KBM-7 (cell line): ENCODE measurements around the gene MACROD2.

Source experiments
- DNase-seq: peaks from one replicate; pipeline ENCODE4 v3.0.0-alpha.2; 2015
- in situ Hi-C: fragments of 300-500 bp; cut with MboI; formaldehyde crosslinking; loops from 2 replicates; pipeline ENCODE4 v1.14.3; 2020; ENCODE audit warnings: low sequenced_read_pairs, low pct_unique_long_range_greater_than_20kb, mixed read lengths

The MACROD2 gene

DNA sequence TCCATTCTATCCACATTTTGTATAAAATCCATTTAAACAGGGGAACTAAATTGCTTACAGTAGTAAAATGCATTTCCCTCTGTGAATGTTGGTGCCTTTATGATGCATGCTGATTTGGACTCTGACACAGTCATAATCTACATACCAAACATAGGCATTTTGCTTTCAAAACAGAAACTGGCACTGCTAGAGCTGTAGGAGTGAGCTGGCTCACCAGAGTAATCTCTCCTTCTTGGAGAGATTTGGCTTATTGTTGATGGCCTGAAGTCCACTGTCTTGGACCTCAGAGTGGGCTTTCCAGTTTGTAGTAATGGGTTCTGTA, 705.3 kb downstream of the MACROD2 start:
- in situ Hi-C loops, result no loop called here
- no peak for DNase-seq

DNA sequence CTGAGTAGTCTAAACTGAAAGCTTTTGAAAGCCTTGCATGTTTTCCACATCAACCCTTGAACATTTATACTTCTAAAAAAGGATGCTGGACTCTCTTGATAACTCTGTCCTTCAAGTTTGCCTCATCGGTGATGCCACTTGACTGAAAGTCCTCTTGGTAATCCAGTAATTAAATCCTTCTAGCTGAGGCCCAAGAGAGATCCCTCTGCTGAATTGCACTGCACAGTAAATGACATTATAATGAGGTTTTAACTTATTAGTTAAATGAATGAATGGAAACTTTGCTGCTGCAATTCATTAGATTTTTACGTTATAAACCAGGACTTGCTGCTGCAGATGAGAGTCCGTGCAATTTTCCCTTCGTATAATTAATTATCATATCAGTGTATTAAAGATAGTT, 706.0 kb downstream of the MACROD2 start:
- in situ Hi-C loops, result no loop called here
- DNase-seq, result no peak

DNA sequence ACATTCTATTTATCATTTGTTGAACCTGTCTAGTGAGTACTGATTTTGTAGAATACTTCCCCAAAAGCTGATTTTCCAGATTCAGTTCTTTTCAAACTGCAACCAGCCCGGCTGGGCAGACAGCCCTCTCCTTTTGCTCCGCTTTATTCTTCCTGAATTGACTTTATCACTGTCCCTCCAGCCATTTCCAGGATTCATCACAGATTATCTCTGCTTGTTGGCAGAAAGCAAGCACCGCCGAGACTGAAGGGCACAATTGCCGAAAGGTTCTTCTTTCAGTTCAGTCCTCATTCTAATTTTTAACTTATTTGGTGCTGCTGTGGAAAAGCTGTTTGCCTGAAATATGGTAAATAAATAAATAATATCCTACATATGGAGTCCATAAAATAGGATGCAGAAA, 711.2 kb downstream of the MACROD2 start:
- in situ Hi-C loops, result no loop called here
- no peak for DNase-seq

DNA sequence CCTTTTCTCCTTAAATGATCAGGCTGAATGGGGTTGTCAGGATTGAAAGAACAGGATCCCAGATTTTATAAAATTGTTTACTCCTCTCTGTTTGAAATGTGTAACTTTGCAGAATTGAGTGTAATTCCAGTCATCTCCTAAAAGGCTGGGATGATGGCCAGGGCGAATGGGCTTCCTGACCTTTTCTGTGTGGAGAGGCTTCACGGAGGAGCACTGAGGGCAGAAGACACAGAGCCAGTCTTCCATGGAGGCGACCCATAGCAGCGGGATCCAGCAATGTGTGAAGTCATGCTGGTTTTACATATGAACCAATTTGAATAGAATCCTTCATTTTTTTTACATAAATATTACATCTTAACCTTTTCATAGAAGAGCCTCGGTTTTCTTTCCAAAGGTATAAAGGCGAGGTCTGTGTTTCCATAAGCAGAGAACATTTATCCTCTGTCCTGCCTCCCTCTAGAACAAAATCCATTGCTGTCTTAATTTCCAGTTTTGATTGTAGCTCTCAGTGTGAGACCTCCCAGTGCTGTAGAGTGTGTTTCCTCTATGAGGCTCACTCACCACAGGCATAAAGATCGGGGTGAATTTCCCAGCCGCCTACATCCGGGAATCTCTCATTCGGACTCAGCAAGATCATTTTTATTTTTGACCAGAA, 711.8 kb downstream of the MACROD2 start:
- no peak for DNase-seq
- in situ Hi-C loops, result no loop called here

DNA sequence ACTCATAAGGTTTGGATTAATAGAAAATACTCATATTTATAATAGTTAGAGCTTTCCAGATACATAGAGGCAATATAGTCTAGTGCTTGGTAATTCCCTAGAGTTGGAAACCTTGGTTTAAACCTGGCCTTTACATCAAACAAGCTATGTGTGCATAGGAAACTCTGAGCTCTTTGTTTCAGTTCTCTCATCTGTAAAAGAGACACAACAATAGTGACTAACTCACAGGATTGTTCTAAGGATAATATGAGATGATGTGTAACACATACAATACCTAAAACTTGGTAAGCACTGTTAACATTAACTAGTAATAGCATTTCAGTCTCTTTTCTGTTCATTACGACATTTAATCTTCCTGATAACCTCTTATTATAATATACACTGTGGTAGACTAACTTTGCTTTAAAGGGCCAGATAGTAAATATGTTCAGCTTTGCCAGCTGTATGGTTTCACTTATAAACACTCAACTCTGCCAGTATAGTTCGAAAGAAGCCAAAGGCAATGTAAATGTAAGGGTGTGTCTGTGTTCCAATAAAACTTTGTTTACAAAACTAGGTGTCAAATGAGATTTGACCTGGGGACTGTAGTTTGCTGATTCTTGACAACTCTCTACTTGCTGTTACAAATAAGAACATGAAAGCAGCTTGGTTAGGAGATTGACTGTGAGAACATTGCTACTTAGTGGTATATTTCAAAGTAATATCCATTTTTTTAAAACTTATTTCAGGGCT, 712.7 kb downstream of the MACROD2 start:
- in situ Hi-C loops, result no loop called here
- DNase-seq, result no peak

DNA sequence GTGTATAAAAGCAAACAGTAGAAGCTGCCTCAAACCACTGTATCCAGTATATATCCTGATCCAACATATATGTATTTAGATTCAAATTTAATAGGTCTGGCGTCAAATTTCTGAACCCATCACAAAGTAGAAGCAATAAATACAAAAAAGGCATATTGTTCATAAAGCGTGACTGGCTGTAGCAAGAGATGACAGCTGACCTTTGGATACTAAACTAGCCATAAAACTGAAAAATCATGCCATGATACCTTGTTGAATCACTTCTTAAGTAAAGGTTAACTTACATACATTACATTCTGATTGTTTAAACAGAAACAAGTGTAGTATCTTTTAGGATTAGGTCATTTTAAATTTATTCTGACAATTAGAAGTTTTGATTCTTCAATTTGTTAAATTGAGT, 714.1 kb downstream of the MACROD2 start:
- no peak for DNase-seq
- in situ Hi-C loops, result no loop called here

DNA sequence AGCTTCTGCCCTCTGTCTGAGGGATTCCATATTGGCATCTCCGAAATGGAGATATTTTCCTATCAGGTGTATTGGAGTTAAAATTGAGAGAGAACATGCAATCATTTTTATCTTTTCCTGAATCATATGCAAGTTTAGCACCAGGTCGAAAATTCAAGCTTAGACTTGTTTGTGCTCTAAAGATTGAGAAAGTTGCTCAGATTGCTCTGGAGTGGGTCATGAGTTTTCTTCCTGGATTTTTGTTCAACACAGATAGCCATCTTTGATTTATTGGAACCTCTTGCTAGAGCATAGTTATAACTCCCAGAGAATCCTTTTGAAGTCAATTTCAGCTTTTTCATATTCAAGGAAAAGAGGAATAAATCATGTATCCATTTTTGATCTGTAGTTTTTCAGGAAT, 715.6 kb downstream of the MACROD2 start:
- no peak for DNase-seq
- in situ Hi-C loops, result no loop called here

DNA sequence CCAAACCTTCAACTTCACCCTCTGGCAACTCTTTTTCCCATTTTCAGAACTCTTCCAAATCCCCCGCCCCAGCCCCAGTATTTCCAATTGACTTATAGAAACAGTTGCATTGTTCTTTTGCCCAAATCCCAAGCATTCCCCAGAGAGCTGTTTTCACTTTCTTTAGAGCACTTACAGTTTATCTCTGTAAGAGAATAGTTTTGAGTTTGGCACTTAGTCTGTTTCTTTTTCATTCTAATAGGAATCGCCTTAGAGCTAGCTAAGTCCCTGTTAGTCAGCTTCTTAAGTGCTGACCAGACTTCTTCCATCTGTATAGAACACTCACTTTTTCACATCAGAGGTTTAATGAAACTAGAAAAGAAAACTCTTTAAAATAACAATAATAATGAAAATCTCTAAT, 716.3 kb downstream of the MACROD2 start:
- in situ Hi-C loops, result no loop called here
- DNase-seq, result no peak

DNA sequence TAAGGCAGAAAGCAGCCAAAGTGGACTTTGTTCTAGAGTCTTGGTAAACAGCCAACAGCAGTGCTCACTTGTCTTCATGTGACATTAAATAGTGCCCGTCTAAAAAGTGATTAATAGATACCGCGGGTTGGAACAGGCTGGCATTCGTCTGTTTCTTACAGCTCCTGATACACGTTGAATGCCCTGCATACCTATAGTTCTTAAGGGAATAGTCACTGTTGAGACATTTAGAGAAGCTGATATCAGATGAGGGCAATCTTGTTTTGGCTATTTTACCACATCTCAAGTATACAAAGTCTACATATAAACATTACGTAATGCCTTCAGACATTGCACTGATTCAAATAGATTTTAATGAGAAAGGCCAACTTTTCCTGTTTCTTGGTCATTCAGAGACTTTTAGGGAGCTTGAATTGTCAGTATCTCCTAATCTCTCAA, 717.0 kb downstream of the MACROD2 start:
- in situ Hi-C loops, result no loop called here
- DNase-seq, result no peak

DNA sequence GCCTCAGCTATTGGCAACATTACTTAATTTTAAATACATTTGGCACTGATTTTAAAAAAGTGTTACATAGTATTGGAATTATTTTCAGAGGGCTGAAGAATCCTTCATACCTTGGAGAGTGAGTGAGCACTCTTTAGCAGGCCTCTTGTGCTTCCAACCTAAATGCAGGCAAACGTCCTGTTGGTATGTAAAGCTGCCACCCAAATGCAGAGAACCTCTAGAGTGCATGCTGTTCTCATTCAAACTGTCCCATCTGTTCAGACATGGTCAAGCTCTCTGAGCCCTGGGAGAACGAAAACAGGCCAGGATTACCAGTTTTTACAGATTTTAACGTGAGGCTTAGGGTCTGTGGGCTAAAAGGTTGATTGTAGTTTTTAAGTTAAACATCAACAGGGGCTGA, 720.1 kb downstream of the MACROD2 start:
- no peak for DNase-seq
- in situ Hi-C loops, result no loop called here

DNA sequence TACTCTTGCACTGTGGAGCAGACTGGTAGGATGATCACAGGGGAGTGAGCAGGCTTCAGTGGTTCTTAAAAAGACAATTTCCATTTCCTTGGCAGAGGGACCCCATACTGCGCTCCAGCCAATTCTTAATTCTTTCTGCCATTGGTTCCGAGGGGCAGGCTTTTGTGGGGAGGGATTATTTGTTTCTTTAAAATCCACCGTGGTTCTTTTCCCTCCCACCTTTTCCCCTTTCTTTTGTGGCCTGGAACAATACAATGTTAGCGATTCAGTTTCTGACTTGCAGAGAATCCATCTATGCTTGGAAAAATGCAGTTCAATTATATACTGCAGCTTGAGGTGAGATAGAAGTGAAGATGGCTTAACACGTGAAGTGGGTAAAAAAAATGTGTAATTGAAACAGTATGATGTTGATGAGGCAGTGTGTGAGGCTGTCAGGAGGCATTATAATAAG, 721.1 kb downstream of the MACROD2 start:
- in situ Hi-C loops, result no loop called here
- no peak for DNase-seq

DNA sequence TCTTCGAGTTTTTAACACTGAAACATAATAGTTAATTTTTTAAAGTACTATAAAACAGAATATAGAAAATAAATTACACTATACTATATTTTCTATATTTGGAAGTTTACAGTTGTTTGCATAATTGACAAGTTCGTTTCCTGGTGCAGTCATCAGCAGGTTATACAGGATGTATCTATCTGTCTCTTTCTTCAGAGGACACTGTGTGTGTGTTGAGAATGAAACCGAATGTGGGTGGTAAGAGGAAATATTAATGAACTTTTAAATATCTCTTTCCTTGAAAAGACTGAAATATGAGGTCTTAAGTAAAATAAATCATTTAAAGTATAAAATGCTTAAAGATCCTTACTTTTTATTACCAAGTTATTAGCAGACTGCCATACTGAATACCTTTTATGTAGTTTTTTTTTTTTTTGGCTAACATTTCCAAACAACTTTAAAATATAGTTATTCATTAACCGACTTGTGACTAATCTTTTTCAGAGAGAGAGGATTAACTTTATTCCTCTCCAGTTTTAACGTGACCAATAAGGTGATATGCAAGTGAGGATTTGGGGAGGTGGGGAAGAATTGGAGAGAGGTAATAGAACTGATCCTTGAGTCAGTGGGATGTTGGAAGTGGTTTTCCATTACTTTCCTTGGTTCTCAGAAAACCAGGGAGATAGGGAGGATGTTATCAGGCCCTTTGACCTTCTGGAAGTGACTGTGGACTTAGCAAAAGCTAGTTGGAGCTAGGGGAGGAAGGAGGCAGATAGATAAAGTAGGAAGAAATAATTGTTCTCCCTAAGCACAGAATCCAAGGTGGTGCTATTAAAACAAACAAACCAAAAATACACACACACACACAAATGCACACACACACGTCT, 722.1 kb downstream of the MACROD2 start:
- no peak for DNase-seq

DNA sequence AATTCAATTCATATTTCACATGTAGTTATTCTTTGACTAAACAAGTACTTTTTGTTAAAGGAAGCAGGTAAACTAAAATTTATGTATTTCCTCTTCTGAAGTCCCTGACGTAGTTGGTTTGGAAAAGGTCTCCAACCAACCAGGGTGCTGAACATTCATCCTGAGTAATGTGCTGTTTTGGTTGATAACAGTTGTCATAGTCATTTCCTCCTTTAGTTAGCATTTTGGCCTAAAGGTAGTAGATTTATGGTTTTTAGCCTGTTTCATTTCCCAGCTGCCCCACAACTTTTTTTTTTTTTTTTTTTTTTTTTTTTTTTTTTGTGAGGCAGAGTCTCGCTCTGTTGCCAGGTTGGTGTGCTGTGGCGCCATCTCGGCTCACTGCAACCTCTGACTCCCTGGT, 724.9 kb downstream of the MACROD2 start:
- in situ Hi-C loops, result no loop called here
- DNase-seq, result no peak

More for the DNA sequence above, 722.1 kb downstream of the MACROD2 start:
- in situ Hi-C loops, result no loop called here

DNA sequence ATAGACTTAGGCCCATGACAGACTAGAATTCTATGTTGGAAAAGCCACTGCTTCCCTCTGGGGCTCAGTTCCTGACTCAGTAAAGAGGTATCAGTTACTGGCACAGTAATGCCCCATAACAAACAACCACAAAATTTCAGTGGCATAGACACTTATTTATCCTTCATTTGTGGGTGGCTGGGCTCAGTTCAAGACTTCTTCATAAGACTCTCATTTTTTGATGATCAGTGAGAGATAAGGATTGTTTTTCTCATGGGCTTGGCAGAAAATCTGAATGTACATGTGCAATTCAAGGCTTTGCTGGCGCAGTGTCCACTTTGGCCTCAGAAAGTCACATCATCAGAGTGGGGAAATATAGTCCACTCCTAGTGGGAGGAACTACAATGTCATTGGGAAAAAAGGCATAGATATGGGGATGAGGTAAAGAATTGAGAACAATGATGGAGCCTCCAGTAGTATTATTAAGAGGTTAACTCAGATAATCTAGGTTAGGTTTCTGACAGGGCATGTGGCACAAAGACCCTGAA, 726.7 kb downstream of the MACROD2 start:
- in situ Hi-C loops, result no loop called here
- no peak for DNase-seq

DNA sequence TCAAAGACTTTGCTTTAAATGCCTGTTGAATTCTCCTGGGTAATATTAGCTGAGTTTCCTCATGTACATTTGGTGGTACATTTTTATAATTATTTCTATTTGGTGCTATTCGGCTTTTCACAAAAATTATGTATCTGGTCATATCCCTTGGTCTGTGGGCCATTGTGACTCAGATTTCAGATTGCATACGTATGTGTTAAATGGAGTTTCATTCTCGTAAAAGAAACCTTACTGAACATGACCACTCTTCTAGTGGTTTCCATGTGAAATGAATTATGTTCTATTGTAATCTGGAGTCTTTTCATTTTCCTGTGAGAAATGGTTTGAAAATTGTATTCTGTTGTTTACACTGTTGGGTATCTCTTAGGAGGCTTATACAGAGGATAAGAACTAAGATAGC, 728.3 kb downstream of the MACROD2 start:
- in situ Hi-C loops, result no loop called here
- no peak for DNase-seq

DNA sequence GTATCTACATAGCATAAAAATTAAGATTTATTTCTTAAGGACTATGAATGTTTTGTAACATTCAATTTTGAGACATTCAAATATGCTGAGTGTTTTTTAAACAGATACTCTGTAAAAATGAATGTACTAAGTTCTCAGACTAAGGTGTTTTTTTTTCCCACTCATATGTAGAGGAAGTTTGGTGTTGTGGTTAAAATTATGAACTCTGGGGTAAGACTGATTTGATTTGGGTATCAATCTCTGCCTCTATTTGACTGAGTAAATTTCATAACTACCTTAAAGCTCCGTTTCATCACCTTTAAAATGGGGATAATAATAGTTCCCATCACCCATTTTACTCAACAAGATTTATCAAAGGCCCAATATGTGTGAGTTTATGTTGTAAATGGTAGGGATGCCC, 728.7 kb downstream of the MACROD2 start:
- in situ Hi-C loops, result no loop called here
- DNase-seq, result no peak

DNA sequence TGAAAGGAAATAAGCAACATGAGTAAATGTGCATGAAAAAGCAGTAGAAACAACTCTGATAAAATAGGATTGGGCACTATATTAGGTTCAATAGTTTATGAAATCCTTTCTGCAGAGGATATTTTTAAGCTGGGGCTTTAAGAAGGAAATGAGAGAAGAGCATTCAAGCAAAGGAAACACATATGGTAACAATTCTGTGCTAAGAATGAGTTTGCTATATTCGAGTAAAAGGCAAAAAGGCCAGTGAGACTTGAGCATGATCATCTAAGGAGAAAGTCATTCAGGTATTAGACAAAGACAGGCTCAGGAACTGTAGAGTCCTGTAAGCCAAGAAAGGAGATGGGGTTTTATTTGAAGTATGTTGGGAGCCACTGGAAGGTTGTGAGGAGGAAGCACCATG, 729.2 kb downstream of the MACROD2 start:
- in situ Hi-C loops, result no loop called here
- no peak for DNase-seq

DNA sequence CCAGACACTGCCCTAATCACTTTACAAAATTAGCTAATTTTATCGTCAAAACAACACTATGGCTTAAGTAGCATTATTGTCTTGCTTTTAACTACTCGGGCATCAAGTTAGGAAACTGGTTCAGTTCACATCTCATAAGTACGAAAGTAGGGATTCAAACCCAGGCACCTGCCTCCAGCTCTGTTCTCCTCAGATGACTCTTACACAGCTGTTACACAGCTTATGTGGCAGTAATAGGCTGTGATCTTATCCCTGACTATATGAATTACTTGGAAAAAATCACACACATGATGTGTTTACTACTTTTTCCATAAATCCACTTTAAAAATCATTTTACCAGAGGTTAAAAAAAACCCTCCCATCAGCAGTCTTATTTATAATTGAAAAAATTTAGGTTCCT, 731.3 kb downstream of the MACROD2 start:
- DNase-seq, result no peak
- in situ Hi-C loops, result no loop called here

DNA sequence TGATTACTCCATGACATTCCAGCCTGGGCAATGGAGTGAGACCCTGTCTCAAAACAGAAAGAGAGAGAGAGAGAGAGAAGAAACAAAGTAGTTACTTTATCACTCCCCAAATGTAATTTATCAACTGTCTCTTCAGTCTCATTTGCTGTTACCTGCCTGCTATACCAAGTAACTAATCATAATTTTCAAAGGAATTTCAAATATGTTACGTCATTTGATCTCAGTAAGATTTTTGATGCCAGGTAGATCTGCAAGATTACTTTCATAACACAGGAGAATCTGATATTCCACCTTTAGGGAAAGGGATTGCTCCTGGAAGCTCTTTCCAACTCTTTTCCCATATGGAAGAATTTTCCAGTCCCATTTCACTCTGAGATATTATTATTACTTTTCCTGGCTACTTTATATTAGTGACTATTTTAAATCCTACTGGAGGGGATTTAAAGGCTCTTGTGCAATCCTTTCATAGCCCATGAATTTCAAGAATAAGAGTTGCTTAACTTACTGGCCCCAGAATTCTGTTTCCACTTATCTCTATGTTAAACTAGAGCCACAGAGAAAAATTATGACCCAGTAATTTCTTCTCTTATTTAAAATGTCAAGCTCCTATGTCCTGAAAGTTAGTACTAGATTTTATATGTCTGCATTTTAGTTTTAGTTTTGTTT, 732.3 kb downstream of the MACROD2 start:
- no peak for DNase-seq
- in situ Hi-C loops, result no loop called here
